Astrocyte (in vitro differentiated cells and primary cell): ENCODE measurements around the gene HS6ST1.
"Not testable (repeated sequence)": the region's sequence is repeated elsewhere in the genome, so short reads cannot be mapped to it uniquely, and the experiment has no call there.

ENCODE experiments used
- EZH2 ChIP-seq: IDR thresholded peaks from 2 replicates; pipeline ENCODE4 v1.6.1; 2012; ENCODE audit warnings: mild to moderate bottlenecking, low read length, inconsistent platforms; ENCODE audit not compliant: insufficient read depth
- TF ChIP-seq, protein P1 (sequence below): IDR thresholded peaks from 2 replicates; pipeline ENCODE4 v1.5.1; 2011; ENCODE audit warnings: low read depth, mild to moderate bottlenecking, inconsistent platforms, low read length, moderate library complexity; ENCODE audit not compliant: insufficient read depth

DNA sequence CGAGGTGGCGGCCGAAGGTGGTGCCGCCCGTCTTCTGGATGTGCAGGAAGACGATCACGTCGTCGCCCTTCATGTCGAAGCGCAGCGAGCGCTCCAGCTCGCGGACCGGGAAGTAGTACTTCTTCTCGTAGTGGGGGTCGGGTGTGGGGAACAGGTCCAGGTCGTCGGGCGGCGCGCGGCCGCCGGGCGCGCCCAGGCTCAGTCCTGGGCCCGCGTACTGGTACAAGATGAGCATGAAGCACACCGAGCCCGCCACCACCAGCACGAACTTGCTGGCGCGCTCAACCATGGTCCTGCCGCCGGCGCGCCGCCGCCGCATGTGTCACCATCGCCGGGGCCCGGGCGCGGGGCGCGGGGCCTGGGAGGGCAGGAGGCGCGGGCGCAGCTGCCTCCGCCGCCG, 423 bp downstream of the HS6ST1 start:
- TF ChIP-seq, protein P1, sequence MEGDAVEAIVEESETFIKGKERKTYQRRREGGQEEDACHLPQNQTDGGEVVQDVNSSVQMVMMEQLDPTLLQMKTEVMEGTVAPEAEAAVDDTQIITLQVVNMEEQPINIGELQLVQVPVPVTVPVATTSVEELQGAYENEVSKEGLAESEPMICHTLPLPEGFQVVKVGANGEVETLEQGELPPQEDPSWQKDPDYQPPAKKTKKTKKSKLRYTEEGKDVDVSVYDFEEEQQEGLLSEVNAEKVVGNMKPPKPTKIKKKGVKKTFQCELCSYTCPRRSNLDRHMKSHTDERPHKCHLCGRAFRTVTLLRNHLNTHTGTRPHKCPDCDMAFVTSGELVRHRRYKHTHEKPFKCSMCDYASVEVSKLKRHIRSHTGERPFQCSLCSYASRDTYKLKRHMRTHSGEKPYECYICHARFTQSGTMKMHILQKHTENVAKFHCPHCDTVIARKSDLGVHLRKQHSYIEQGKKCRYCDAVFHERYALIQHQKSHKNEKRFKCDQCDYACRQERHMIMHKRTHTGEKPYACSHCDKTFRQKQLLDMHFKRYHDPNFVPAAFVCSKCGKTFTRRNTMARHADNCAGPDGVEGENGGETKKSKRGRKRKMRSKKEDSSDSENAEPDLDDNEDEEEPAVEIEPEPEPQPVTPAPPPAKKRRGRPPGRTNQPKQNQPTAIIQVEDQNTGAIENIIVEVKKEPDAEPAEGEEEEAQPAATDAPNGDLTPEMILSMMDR, result not testable (repeated sequence)
- TF ChIP-seq EZH2, result not testable (repeated sequence)
